Activated CD4-positive, alpha-beta T cell treated with anti-CD3 and anti-CD28 coated beads for 24 hours (primary cell): ENCODE measurements around the gene LAMB4.

Source experiments
- DNase-seq, 2 donors: peaks; one replicate each; pipeline ENCODE4 v3.0.0-alpha.2; 2020; ENCODE audit warnings: low read depth in 2 of 2

Gene LAMB4

GRCh38 chr7:108143658-108144420 lies 13.7 kb upstream of the LAMB4 start:
- no peak for DNase-seq

GRCh38 chr7:108142675-108143259 lies 12.6 kb upstream of the LAMB4 start:
- no peak for DNase-seq

- DNase-seq = no peak
Measured at GRCh38 chr7:108142180-108142579, 12.0 kb upstream of the LAMB4 start.

DNA sequence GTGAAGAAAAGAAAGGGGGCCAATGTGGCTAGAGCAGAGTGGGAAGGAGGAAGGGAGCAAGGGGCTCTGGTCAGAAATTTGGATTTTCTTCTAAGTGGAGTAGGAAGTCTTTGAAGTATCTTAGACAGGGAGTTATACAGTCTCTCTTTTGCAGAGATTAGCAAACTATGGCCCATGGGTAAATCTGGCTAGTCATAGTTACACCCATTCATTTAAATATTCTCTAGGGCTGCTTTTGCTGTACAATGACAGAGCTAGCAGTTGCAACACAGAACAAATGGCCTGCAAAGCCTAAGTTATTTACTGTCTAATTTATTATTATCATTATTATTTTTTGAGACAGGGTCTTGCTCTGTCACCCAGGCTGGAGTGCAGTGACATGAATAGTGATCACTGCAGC lies 10.5 kb upstream of the LAMB4 start:
- no peak for DNase-seq

DNA sequence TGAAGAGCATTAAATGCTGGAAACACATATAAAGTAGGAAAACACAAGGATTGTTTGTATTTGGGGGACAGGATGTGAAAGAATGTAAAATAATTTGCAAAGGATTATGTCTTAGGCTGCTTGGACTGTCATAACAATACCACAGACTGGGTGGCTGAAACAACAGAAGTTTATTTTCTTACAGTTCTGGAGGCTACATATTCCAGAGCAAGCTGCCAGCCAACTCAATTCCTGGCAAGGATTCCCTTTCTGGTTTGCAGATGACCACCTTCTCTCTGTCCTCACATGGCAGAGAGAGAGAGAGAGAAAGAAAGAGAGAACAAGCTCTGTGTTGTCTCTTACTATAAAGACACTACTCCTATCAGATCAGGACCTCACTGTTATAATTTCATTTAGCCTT lies 8.8 kb upstream of the LAMB4 start:
- DNase-seq = no peak

- DNase-seq = no peak
Measured at GRCh38 chr7:108137993-108138392, 7.8 kb upstream of the LAMB4 start.

GRCh38 chr7:108137040-108137439 lies 6.9 kb upstream of the LAMB4 start:
- DNase-seq = no peak

DNA sequence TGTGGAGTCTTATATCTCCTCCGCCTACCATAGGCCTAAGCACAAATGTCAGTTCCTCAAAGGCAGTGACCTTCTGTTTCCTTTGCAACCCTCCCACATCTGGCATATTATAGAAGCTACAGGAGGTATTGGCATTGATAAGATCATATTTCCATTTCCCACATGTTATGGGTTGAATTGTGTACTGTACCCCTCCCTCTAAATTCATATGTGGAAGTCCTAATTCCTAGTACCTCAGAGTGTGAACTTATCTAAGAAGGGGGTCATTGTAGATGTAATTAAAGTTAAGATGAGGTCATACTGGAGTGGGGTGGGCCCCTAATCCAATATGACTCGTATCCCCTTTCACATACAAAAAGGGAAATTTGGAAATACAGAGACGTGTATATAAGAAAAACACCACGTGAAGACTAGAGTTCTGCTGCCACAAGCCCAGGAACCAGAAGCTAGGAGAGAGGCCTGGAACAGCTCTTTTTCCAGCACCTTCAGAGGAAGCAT lies 6.1 kb upstream of the LAMB4 start:
- no peak for DNase-seq

DNA sequence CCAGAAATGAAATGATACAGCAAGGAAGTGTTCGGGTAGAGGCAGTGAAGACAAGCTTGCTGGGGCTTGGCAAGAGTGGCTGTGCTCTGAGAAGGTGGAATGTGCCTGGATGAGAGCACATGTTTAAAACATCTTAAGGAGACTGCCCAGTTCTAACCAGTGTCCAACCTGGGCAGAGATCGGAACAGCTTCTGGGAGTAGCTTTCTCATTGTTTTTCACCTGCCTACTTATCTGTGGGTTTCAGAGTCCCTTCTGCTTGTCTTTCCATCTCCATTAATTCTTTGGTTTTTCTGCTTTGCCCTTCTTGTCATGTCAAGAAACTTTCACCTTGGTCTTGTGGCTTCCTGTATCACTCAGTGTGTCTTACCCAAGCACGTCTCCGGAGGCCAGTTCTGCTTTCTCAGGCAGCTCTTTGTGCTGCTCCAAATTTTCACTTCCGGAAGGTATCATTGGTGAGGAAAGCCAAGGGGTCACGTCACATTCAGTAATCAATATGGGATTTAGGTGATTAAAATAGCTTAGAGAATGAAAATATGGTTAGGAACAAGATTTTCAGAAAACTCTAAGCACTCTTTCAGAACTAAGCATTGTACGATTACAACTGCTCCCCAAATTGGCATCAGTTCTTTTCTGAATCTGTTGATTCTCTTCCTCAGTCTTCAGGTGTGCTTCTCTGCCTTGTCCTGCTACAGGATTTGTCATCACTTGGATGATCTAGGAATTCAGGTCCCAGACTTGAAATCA lies 5.5 kb upstream of the LAMB4 start:
- no peak for DNase-seq

DNA sequence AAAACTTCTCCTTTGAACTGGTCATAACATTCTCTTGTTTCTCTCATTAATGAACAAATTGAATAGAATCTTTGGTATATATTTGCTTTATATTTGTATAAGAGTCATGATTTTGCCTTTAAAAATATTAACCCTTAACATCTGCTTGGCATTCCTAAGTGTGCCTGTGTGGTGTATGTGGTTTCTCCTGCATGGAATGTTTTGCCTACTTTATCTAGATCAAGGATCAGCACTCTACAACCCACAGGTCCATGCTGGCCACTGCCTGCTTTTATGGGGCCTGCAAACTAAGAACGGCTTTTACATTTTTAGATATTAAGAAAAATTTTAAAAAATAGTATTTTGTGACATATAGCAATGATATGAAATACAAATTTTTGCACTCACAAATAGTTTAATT lies 4.3 kb upstream of the LAMB4 start:
- no peak for DNase-seq

DNA sequence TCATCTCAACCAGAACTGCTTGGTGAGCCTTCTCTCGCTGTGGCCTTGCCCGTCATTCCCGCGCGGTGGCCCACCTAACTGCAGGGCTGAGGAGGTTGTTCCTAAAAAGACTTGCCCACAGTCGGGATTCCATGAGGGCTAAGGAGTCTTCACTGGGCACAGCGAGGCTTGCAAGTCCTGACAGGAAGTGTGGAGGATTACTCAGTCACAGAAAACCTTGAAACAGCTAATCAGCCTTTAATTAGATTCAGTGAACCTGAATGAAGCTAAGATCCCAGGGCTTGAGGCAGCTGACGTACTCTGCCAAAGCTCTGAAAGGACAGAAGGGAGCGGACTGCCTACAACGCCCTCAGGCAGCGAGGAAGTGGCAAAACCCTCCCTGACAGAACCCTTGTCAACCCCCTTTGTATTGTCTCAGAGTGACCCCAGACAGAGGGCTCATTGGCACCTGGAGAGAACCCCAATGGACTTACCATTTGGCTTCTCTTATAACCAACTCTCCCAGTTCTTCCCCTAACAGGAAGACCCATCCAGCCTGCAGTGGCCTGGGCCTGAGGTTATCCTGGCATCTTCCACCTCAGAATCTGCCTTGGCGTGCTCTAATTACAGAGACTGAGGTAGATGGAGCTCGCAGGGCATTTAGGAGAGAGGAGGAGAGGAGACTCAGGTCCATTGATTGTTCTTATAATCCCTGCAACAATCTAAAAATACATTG lies 2.5 kb upstream of the LAMB4 start:
- no peak for DNase-seq

GRCh38 chr7:108129018-108129965 lies 869 bp downstream of the LAMB4 start:
- no peak for DNase-seq

DNA sequence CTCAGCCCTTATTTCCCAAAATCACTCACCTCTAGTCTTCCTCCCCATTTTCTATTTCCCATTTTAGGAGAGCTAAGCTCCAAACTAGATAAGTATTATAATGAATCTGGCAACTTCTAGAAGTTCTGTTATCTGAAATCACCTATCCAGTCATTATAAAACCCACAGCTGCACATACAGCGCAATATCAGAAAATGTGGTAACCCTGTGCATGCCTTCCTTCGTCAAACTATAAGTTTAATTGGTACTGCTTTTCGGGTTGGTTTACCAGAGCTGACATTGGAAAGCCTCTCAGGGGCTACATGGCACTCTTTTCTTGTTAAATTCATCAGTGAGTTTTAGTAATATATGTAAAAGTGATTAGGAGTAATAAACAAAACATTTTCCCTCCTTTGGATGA lies 1.6 kb downstream of the LAMB4 start:
- DNase-seq = no peak

DNA sequence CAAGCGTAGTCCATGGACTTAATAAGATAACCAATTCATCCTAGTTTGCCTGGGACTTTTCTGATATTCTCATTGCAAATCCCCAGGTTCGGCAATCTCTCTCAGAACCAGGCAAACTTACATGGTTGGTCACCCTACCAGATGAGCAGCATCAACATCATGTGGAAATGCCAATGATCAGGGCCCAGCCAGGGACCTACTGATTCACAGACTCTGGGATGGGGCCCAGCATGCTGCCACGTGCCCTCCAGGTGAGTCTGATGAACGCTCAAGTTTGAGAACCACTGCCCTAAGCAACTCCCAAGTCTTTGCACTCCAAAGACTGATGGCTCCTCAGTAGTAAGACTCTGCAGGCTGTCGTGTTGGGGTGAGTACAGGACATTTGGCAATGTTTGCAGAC lies 2.7 kb downstream of the LAMB4 start:
- no peak for DNase-seq

- DNase-seq = no peak
Measured at GRCh38 chr7:108124820-108125219, 5.3 kb downstream of the LAMB4 start.

GRCh38 chr7:108122181-108122580 lies 8.0 kb downstream of the LAMB4 start:
- DNase-seq = no peak

GRCh38 chr7:108120933-108121332 lies 9.2 kb downstream of the LAMB4 start:
- no peak for DNase-seq

DNA sequence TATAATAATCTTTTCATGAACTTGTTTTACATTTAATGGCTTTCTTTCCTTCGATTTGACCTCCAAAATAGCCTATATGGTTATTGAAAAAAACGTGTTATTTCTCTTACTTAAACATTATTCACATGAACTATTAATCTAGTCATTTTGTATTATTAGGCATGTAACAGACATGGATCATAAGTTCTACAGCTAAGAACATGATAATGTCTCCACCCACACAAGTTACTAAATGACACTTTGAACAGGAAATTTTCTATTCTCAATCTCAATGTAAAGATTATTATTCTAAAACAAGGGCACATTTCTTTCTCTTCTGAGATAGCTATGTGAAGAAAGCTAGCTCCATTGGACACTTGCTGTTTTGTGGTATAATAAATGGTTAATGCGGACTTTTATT lies 10.0 kb downstream of the LAMB4 start:
- no peak for DNase-seq

DNA sequence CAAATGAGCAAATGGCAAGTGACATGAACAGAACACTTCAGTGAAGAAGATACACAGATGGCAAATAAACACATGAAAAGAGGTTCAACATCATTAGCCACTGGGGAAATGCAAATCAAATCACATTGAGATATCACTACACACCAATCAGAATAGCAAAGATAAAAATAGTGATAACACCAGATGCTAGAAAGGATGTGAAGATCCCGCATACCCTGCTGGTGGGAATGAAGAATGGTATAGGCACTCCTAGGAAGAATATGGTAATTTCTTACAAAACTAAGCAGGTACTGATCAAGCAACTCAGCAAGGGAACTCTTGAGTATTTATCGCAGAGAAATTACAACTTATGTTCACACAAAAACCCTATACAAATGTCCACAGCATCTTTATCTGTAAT lies 11.2 kb downstream of the LAMB4 start:
- no peak for DNase-seq

DNA sequence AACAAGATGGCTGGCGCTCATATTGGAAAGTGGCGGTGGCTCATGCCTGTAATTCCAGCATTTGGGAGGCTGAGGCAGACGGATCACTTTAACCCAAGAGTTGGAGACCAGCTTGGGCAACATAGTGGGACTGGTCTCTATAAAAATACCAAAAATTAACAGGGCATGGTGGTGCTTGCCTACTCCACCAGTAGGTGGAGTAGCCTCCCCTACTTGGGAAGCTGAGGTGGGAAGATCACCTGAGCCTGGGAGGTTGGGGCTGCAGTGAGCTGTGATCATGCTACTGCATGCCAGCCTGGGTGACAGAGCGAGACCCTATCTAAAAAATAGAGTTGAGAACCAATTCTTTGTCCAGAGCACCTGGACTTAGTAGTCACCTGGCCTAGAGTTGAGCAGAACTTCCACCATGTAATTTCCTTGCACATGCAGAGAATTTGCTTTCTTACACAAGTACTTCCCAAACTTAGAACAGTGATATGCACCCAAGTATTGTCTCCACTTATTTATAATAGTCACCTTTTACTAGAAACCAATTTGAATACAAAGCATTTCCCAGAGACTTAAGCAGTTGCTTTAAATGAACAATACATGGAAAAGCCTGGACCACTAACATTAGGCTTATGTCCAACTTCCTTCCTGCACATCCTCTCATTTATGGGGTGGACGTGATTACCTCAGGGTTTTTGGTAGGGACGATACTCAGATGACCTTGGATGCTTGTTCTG lies 15.9 kb downstream of the LAMB4 start:
- DNase-seq = no peak
